Eye (tissue), 1 donor: ENCODE results near the gene IFT81.
A peak's percentile ranks its signal among the peaks of the same experiment; 100 is the strongest.

Experiments
- DNase-seq: peaks from one replicate; pipeline ENCODE4 v3.0.0-alpha.2; 2015

IFT81 gene

GRCh38 chr12:110159671-110160245 is 35.6 kb downstream of the IFT81 start:
- no peak for DNase-seq

DNA sequence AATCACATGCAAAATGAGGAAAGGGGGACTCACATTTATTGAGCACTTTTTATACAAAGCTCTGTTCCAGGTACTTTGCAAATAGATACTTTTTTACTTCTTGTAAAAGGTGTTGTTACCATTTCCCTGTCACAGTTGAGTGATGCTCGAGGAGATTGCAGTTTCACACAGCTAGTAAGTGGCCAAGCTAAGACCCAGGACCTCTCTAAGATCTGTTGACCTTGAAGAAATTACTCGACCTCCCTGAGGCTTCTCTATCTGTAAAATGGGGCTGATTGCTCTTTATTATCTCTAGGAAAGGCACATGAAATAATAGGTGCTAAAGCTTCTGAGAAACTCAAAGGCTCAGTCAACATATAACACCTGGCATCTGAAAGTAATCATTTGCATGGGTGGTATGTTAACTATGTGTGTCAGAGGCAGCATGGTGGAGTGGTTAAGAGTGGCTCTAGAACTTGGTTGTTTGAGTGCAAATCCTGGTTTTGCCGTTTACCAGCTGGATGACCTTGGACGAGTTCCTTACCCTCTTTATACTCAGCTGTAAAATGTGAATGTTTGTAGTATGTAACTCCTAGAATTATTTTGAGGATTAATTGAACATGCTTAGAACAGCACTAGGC is 41.5 kb downstream of the IFT81 start:
- DNase-seq: no peak

DNA sequence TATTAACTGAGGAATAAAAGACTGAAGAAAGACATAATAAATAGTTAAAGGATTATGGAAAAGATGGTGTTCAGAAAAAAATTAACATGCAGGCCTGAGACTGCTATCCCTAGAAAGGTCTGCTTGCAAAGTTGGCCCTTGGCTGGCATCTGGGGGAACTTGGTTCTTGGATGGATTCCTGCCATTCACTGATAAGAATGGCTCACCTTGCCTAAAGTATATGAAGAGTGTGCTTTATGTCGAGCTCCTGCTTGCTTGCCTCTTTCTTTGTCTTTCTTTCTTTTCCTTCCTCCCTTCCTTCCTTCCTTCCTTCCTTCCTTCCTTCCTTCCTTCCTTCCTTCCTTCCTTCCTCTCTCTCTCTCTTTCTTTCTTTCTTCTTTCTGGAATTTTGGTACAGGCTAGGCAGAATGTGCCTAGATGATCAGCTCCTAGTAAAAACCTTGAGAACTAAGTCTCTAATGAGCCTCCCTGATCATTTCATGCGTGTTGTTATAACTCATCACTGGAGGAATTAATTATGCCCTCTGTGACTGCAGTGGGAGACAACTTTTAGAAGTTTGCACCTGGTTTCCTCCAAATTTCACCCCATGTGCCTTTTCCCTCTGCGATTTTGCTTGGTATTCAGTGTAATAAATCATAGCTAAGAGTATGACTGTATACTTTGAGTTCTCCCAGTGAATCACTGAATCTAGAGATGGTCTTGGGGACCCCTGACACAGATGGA is 44.7 kb downstream of the IFT81 start:
- DNase-seq: no peak

GRCh38 chr12:110170535-110171185 is 46.5 kb downstream of the IFT81 start:
- no peak for DNase-seq

DNA sequence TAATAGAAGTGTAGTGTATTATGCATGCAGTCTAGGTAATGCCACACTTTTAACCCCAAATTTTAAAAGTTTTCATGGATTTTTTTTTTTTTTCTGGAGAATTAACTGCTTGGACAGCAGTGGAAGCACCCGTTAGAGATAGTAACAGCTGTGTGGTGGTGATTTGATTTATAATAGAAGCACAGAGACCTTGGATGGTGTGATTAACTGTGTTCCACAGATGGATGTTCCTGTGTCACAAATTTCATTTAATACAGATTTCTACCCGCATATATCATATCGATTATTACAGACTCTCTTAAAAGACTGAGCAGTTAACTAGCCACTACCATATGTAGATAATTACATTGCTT is 47.0 kb downstream of the IFT81 start:
- no peak for DNase-seq

DNA sequence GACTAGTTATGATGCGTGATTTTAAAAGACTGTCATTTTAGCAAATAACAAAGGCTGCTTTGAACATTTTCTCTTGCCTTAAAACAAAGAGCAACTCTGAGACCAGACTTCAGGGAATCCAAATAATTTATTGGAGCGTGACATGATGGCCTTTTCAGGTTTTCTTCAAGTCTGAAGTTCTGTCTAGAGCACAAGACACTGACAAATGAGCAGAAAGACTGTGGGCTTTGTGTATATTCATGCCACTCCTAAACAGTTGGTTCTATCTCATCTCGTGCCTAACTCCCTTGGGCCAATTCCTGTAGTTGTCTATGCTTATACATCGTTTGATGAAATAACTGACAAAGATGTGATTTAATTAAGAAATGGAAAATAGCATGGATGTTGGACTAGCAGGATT is 47.5 kb downstream of the IFT81 start:
- peak; percentile 18 for DNase-seq

GRCh38 chr12:110174373-110174996 is 50.3 kb downstream of the IFT81 start:
- peak; percentile 13 for DNase-seq

GRCh38 chr12:110175201-110175600 is 51.0 kb downstream of the IFT81 start:
- no peak for DNase-seq

DNA sequence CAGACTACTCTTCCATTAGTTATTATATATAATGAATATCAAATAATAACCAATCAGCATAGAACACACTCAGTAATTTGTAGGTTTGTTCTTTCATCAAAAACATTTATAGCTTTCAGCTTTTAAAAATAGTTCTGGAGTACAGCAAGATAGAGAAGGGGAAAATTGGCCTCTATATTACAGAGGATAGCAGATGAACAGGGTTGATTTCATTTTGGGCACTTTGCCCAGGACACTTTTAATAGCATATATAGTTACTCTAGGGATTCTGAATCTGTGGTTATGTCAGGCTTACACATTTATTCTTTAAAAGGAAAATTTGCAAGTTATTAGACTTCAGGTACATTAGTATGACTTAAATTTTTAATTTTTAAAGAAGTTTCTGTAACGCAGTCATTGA is 52.6 kb downstream of the IFT81 start:
- DNase-seq: peak; percentile 47

DNA sequence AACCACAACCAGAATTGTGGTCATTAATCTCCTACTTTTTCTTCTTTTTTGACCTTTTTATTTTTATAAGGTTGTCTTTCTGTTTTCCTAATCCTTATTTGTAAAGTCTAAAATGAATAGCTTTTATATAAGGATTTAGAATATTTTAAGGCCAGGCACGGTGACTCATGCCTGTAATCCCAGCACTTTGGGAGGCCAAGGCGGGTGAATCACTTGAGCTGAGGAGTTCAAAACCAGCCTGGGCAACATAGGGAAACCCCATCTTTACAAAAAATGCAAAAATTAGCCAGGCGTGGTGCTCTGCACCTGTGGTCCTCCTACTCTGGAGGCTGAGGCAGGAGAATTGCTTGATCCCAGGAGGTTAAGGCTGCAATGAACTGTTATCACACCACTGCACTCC is 55.1 kb downstream of the IFT81 start:
- no peak for DNase-seq

GRCh38 chr12:110180591-110181005 is 56.4 kb downstream of the IFT81 start:
- no peak for DNase-seq

GRCh38 chr12:110182281-110182680 is 58.1 kb downstream of the IFT81 start:
- DNase-seq: no peak

- no peak for DNase-seq
These were observed 59.2 kb downstream of the IFT81 start for GRCh38 chr12:110183386-110183785.

DNA sequence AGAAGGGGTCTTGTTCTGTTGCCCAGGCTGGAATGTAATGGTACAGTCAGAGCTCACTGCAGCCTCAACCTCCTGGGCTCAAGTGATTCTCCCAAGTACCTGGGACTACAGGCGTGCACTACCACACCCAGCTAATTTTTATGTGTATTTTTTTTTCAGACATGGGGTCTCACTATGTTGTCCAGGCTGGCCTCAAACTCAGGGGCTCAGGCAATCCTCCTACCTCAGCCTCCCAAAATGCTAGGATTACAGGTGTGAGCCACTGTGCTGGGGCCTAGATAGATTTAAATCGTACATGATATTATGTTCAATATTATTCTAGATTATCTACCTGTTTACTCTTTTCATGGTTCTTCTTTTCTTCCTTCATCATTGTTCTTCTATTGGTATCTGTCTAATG is 61.5 kb downstream of the IFT81 start:
- DNase-seq: no peak

GRCh38 chr12:110186059-110186458 is 61.9 kb downstream of the IFT81 start:
- no peak for DNase-seq

- no peak for DNase-seq
These were observed 69.0 kb downstream of the IFT81 start for GRCh38 chr12:110193196-110193595.

DNA sequence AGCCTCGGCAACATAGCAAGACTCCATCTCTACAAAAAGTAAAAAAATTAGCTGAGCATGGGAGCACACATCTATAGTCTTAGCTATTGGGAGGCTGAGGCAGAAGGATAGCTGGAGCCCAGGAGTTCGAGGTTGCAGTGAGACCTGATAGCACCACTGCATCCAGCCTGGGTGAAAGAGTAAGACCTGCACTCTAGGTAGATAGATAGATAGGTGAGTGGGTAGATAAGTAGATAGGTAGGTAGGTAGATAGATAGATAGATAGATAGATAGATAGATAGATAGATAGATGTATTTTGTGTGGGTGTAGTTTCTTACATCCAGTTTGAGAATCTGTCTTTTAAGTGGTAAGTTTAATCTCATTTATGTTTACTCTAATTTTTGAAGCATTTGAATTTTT is 72.8 kb downstream of the IFT81 start:
- DNase-seq: no peak

DNA sequence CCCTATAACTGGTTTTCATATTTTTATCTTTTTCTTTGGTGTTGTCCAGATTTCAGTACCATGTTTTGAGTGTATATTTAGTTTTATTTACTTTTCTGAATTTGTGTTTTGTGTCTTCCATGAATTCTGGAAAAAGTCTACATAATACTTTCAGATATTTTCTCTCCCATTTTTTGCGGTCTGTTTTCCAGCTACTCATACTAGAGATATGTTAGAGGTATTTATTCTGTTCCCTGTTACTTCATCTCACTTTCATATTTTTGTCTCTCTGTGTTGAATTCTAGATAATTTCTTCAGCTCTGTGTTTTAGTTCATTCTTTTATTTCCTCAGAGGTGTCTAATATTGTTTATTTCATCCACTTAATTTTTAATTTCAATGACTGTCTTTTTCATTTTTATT is 74.2 kb downstream of the IFT81 start:
- no peak for DNase-seq

DNA sequence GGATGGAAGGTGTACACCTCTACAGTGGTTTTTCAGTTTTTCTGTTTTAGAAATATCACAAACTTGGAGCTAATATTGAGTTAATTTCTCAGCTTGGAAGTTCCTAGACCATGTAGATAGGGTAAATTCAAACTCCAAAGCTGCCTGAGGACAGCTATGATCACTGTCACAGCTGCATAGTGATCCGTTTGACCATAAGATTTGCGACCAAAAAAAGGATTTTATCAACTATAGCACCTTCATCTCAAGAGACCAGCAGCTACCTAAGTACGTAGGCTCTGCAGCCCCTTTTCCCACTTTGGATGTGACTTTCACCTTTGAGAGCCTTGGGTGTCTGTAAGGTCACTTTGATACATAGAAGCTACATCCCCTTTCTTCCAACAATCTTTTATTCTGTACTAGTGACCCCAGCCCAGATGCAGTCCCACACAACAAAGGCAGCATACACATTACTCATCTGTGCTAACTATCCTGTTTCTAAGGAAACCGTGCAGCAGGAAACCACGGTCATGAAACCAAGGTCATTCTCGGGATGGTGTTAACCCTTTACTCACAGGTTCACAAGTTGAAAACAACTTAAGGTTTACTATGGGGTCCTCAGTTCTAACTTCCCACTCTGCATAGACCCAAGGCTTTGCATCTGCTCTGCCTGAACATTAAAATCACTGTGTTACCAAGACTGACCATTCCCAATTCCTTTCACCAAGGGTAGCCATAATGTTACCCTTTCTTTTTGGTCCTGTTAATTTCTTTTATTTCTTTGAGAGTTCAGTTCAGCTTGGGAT is 75.4 kb downstream of the IFT81 start:
- peak; percentile 74 for DNase-seq

DNA sequence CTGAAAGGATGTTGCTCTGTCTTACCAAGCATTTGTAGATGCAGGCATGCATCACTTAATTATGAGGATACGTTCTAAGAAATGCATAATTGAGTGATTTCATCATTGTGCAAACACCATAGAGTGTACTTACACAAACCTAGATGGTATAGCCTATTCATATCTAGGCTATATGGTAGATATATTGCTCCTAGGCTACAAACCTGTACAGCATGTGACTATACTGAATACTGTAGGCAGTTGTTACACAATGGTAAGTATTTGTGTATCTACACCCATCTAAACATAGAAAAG is 75.9 kb downstream of the IFT81 start:
- DNase-seq: peak; percentile 15

DNA sequence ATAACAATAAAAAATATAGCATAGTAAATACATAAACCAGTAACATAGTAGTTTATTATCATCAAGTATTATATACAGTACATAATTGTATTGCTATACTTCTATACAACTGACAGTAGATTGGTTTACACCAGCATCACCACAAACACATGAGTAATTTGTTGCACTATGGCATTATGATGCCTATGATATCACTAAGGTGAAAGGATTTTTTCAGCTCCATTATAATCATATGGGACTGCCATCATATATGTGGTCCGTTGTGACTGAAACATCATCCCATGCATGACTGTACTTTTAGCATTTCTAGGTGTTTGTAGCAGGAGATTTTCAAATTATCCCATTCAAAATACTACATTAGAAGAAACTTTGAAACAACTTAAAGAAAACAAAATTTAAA is 77.8 kb downstream of the IFT81 start:
- no peak for DNase-seq

- DNase-seq: no peak
These were observed 79.4 kb downstream of the IFT81 start for GRCh38 chr12:110203546-110203945.

- DNase-seq: no peak
These were observed 81.8 kb downstream of the IFT81 start for GRCh38 chr12:110205931-110206330.
